GM21515 (cell line): Measurements from ENCODE around the gene ATRAID.

Experiments used
- ATAC-seq: cut with Tn5 transposase; IDR thresholded peaks from one replicate; pipeline ENCODE4 v1.9.1; 2021; ENCODE audit not compliant: unreplicated experiment

The ATRAID gene

DNA sequence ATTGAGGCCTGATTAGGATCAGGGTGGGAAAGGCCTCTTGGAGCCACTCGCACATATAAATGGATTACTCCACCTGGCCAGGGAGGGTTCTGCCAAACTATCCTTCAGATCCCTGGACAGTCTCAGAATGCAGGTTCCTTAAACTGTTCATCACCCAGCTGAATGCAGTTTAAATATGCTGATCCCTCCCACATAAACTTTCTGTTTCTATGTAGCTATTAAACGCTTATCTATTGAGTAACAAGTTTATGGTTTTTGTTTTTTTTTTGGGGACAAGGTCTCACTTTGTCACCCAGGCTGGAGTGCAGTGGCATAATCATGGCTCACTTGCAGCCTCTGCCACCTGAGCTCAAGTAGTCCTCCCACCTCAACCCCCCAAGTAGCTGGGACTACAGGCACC, 7.2 kb downstream of the ATRAID start:
- no peak for ATAC-seq

GRCh38 chr2:27220091-27220490, 8.2 kb downstream of the ATRAID start:
- ATAC-seq, result no peak

DNA sequence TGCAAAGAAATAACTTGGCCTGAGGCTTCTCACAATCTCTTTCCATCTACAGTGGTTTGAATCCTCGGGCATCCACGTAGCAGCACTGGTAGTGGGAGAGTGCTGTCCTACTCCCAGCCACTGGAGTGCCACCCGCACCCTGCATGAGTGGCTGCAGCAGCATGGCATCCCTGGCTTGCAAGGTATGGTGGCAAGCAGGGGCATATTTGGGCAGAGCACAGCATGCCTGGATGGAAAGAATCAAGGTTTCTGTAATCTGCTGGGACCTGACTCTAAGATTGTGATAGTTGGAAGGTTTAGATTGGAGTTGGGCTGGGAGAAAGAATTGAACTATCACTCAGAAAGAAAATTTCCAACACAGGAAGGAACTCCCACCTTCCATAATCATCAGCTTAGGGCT, 9.3 kb downstream of the ATRAID start:
- no peak for ATAC-seq

DNA sequence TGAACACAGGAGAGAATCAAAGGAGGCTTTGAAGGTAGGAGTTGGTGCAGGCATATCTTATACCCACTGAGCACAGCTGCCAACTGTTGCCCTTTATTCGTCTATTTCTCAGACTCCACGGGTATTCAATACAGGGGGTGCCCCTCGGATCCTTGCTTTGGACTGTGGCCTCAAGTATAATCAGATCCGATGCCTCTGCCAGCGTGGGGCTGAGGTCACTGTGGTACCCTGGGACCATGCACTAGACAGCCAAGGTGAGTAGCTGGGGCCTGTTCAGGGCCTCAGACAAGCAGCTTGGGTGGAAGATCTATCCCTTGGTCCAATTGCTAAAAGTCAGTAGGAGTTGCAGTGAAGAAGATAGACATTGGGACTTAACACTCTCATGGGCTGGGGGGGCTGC, 10.6 kb downstream of the ATRAID start:
- ATAC-seq, result no peak

DNA sequence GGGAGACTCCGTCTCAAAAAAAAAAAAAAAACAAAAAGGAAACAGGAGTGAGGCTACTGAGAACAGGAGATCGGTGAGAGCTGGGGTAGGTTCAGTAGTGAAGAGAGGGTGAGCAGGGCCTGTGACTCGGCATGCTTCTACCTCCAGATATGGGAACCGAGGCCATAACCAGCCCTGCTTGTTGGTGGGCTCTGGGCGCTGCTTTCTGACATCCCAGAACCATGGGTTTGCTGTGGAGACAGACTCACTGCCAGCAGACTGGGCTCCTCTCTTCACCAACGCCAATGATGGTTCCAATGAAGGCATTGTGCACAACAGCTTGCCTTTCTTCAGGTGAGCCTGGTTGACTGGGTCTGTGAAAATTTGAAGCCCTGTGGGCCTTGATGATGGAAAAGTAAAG, 11.6 kb downstream of the ATRAID start:
- no peak for ATAC-seq

GRCh38 chr2:27225526-27225925, 13.7 kb downstream of the ATRAID start:
- no peak for ATAC-seq

GRCh38 chr2:27227501-27227900, 15.7 kb downstream of the ATRAID start:
- ATAC-seq, result no peak

GRCh38 chr2:27231921-27232320, 20.1 kb downstream of the ATRAID start:
- ATAC-seq, result no peak

DNA sequence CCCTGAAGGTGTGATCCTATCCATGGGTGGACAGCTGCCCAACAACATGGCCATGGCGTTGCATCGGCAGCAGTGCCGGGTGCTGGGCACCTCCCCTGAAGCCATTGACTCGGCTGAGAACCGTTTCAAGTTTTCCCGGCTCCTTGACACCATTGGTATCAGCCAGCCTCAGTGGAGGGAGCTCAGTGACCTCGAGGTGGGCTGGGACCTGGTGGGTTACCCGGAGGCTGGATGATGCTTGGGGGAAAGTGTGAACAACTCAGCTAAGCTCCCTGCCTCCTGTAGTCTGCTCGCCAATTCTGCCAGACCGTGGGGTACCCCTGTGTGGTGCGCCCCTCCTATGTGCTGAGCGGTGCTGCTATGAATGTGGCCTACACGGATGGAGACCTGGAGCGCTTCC, 21.5 kb downstream of the ATRAID start:
- no peak for ATAC-seq

DNA sequence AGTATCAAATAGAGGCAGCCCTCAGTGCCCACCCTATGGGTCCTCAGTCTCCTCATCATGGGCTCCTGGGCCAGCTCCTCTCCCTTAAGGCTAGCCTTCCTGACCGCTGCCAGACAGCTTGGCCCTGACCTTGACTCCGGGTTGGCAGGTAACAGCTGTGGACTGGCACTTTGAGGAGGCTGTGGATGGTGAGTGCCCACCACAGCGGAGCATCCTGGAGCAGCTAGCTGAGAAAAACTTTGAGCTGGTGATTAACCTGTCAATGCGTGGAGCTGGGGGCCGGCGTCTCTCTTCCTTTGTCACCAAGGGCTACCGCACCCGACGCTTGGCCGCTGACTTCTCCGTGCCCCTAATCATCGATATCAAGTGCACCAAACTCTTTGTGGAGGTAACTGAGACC, 24.3 kb downstream of the ATRAID start:
- no peak for ATAC-seq

- ATAC-seq, result no peak
These were observed 24.8 kb downstream of the ATRAID start for GRCh38 chr2:27236626-27237025.

GRCh38 chr2:27237341-27237945, 25.6 kb downstream of the ATRAID start:
- no peak for ATAC-seq

DNA sequence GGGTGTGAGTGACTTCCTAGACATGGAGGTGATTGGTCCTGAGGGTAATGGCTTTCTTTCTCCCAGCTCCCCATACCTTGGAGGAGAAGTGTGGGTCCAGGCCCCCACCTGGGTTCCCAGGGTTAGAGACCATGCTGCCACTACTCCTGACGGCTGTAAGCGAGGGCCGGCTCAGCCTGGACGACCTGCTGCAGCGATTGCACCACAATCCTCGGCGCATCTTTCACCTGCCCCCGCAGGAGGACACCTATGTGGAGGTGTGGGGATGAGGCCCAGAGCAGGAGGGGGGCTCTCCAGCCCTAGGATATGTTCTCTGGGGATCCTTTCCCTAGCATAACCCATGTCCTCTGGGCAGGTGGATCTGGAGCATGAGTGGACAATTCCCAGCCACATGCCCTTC, 27.1 kb downstream of the ATRAID start:
- no peak for ATAC-seq

DNA sequence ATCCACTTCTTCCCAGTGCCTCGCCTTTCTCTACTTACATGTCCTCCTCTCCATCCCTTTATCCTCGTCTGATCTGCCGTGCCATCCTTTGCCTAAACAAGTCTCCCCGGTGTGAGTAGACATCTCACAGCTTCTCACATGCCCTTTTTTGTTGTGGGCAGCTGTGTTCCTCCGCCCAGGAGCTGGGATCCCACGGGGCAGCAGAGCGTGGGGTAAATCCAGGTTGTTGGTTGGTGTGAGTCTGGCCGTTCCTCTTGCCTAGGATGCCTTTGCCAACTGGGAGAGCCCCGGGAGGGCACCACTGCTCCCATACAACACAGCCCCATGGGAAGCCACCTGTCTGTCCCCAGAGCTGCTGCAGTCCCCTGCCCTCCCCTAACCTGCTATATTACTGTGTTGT, 28.6 kb downstream of the ATRAID start:
- ATAC-seq, result no peak

DNA sequence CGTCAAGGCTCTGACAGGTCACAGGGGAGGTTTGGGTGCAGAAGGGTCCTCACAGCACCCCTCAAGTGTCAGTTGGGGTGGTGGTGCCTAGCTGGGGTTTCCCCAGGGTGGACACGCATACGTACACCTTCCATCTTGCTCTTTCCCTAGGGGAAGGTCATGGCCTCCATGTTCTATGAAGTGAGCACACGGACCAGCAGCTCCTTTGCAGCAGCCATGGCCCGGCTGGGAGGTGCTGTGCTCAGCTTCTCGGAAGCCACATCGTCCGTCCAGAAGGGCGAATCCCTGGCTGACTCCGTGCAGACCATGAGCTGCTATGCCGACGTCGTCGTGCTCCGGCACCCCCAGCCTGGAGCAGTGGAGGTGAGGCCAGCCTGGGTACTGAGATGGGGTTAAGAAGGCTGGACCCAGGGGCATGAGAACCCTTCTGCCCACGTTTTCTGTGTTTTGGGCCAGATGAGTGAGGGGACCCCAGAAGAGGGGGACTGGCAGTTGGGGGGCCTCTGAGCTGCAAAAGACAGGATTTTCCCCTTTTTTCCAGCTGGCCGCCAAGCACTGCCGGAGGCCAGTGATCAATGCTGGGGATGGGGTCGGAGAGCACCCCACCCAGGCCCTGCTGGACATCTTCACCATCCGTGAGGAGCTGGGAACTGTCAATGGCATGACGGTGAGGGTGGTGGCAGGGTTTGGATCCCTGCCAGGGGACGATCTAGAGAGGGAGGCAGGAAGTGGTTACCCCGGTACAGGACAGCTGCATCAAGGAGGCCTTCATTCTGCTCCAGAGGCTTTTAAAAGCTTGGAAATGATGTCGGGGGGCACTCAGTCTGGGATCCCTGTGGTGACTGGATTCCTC, 30.1 kb downstream of the ATRAID start:
- ATAC-seq, result no peak

DNA sequence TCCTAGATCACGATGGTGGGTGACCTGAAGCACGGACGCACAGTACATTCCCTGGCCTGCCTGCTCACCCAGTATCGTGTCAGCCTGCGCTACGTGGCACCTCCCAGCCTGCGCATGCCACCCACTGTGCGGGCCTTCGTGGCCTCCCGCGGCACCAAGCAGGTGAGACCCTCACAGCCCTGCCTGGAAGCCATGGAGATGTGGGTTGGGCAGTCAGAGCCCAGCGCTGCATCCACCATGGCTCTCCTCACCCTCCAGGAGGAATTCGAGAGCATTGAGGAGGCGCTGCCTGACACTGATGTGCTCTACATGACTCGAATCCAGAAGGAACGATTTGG, 30.7 kb downstream of the ATRAID start:
- ATAC-seq, result no peak

DNA sequence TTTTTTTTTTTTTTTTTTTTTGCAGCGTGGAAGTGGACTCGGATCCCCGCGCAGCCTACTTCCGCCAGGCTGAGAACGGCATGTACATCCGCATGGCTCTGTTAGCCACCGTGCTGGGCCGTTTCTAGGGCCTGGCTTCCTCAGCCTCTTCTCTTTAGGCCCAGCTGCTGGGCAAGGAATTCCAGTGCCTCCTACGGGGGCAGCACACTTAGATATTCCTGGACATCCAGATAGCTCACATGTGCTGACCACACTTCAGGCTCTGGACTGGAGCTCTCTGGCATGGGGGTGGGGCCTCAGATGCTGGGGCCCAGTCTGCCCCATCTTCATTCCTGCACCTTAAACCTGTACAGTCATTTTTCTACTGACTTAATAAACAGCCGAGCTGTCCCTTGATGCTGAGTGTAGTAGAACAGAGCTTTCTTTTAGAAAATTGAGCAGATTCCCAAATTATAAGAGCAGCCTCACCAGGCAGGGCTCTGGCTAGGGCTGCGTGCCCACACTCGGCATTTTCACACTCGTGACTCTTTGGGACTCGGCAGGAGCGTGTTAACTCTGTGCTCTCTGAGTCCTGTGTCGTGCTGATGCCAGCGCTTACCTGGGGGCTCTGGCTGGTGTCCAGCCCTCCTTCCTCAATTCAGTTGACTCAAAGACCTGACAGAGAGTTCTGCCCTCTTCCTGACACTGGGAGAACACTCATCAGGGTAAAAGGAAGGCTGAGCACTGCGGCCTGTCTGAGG, 31.7 kb downstream of the ATRAID start:
- no peak for ATAC-seq

DNA sequence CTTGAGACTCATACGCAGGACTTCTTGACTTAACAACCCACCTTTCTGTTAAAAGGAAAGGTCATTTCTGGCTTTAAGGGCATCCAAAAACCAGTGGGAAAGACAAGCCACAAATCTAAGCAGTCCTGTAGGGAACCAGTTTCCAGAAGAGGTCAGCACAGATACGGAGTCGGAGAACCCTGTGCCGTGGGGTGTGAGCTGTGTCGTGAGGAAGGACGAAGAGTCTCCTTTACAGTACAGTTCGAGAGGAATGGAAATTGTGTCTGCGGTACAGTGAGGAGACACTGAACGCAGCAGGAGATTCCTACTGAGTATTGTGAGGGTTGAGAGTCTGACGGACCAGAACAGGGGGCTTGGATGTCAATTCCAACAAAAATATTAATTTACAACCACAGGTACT, 33.3 kb downstream of the ATRAID start:
- ATAC-seq, result no peak

GRCh38 chr2:27245626-27246025, 33.8 kb downstream of the ATRAID start:
- ATAC-seq, result no peak

DNA sequence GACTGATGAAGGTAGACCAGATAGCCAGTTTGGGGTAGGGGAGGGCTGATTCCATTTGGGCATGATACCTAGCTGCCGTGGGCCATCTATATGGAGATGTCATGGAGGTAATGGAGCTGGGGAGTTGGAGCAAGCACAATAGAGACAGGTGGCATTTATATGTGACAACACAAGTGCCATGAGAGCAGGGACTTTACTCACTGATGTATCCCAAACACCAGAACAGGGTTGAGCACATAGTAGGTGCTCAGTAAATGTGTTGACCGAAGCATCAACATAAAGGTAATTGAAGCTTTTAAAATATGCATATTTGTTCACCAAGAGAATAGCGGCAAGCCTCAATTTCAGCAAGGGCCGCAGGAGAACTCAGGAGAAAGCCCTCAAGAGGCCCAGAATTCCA, 36.1 kb downstream of the ATRAID start:
- no peak for ATAC-seq

GRCh38 chr2:27249159-27249890, 37.5 kb downstream of the ATRAID start:
- ATAC-seq, result no peak
